ENCODE measurements around the gene SLC25A42. TPM values are rescaled to one million over a fixed set of nuclear protein-coding genes. Genes with fewer than 3 reads are reported as not detected.
A peak's percentile ranks its signal among the peaks of the same experiment; 100 is the strongest.

SLC25A42 gene
- total and polyA plus RNA-seq, 2 of the 13 experiments (the other 11 are each of a cell fraction or from before 2014, with no cell fraction given): 12.8 to 18.3 TPM

- TF ChIP-seq GABPB1 (CRISPR knock-in tag; IDR thresholded peaks at IDR 0.05): peak; percentile 69
- peak; percentile 92 for TF ChIP-seq NCOA2 (CRISPR knock-in tag; IDR thresholded peaks at IDR 0.05)
- TF ChIP-seq ZNF816 (CRISPR knock-in tag; IDR thresholded peaks at IDR 0.05; ENCODE audit: borderline replicate concordance): peak; percentile 88; the same call in 1 of the 2 replicates
- TF ChIP-seq, protein P1, sequence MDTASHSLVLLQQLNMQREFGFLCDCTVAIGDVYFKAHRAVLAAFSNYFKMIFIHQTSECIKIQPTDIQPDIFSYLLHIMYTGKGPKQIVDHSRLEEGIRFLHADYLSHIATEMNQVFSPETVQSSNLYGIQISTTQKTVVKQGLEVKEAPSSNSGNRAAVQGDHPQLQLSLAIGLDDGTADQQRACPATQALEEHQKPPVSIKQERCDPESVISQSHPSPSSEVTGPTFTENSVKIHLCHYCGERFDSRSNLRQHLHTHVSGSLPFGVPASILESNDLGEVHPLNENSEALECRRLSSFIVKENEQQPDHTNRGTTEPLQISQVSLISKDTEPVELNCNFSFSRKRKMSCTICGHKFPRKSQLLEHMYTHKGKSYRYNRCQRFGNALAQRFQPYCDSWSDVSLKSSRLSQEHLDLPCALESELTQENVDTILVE (CRISPR knock-in tag; IDR thresholded peaks at IDR 0.05): peak; percentile 89
- no peak for TF ChIP-seq NFE2 (CRISPR knock-in tag; IDR thresholded peaks at IDR 0.05)
- TF ChIP-seq, protein P2, sequence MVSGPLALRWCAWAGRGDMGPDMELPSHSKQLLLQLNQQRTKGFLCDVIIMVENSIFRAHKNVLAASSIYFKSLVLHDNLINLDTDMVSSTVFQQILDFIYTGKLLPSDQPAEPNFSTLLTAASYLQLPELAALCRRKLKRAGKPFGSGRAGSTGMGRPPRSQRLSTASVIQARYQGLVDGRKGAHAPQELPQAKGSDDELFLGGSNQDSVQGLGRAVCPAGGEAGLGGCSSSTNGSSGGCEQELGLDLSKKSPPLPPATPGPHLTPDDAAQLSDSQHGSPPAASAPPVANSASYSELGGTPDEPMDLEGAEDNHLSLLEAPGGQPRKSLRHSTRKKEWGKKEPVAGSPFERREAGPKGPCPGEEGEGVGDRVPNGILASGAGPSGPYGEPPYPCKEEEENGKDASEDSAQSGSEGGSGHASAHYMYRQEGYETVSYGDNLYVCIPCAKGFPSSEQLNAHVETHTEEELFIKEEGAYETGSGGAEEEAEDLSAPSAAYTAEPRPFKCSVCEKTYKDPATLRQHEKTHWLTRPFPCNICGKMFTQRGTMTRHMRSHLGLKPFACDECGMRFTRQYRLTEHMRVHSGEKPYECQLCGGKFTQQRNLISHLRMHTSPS (CRISPR knock-in tag; IDR thresholded peaks at IDR 0.05; ENCODE audit: low read depth): peak; percentile 54
- TF ChIP-seq, protein P3, sequence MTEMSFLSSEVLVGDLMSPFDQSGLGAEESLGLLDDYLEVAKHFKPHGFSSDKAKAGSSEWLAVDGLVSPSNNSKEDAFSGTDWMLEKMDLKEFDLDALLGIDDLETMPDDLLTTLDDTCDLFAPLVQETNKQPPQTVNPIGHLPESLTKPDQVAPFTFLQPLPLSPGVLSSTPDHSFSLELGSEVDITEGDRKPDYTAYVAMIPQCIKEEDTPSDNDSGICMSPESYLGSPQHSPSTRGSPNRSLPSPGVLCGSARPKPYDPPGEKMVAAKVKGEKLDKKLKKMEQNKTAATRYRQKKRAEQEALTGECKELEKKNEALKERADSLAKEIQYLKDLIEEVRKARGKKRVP (CRISPR knock-in tag; IDR thresholded peaks at IDR 0.05): peak in 1 of 2 experiments; percentile 90; a peak in 2 of 4 replicates
- TF ChIP-seq PPARG (CRISPR knock-in tag; conservative IDR thresholded peaks at IDR 0.05): peak; percentile 100
- TF ChIP-seq CREM (IDR thresholded peaks at IDR 0.05): peak; percentile 90
- no peak for TF ChIP-seq CREM (CRISPR knock-in tag; IDR thresholded peaks at IDR 0.05)
- TF ChIP-seq PLSCR1 (CRISPR knock-in tag; IDR thresholded peaks at IDR 0.05; ENCODE audit: borderline replicate concordance): no peak
- TF ChIP-seq MAFK (conservative IDR thresholded peaks at IDR 0.05 in 1 of 2, IDR thresholded peaks at IDR 0.05 in 1 of 2; ENCODE audit: low read length in 2 of 2): peak; percentile 33 to 48
- TF ChIP-seq SATB2 (CRISPR knock-in tag; IDR thresholded peaks at IDR 0.05): 0 out of 2 replicates have a peak, but pooled peaks have one; percentile 80
- TF ChIP-seq, protein P4, sequence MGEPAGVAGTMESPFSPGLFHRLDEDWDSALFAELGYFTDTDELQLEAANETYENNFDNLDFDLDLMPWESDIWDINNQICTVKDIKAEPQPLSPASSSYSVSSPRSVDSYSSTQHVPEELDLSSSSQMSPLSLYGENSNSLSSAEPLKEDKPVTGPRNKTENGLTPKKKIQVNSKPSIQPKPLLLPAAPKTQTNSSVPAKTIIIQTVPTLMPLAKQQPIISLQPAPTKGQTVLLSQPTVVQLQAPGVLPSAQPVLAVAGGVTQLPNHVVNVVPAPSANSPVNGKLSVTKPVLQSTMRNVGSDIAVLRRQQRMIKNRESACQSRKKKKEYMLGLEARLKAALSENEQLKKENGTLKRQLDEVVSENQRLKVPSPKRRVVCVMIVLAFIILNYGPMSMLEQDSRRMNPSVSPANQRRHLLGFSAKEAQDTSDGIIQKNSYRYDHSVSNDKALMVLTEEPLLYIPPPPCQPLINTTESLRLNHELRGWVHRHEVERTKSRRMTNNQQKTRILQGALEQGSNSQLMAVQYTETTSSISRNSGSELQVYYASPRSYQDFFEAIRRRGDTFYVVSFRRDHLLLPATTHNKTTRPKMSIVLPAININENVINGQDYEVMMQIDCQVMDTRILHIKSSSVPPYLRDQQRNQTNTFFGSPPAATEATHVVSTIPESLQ (CRISPR knock-in tag; conservative IDR thresholded peaks at IDR 0.05): no peak
- peak; percentile 84 for TF ChIP-seq BORCS8-MEF2B (CRISPR knock-in tag; IDR thresholded peaks at IDR 0.05)
- TF ChIP-seq HMGXB4 (CRISPR knock-in tag; IDR thresholded peaks at IDR 0.05; ENCODE audit: borderline replicate concordance in 1 of 2, low read depth in 1 of 2): peak in 1 of 2 experiments; percentile 24; a peak in 1 of 4 replicates
- 0 out of 2 replicates have a peak, but pooled peaks have one; percentile 13 for TF ChIP-seq FOXK2 (IDR thresholded peaks at IDR 0.05)
- peak; percentile 35; the same call in 1 of the 2 replicates for TF ChIP-seq ZNF143 (CRISPR knock-in tag; IDR thresholded peaks at IDR 0.05)
- peak; percentile 97 for TF ChIP-seq JUND (CRISPR knock-in tag; IDR thresholded peaks at IDR 0.05)
- no peak for TF ChIP-seq ZNF20 (CRISPR knock-in tag; IDR thresholded peaks at IDR 0.05)
Measured at GRCh38 chr19:19096641-19097627, 33.1 kb downstream of the SLC25A42 start (continued).

All from HepG2 (cell line).